ENCODE results near the gene KCNE3.
"Not testable (repeated sequence)": the region's sequence is repeated elsewhere in the genome, so short reads cannot be mapped to it uniquely, and the experiment has no call there.

The KCNE3 gene

DNA sequence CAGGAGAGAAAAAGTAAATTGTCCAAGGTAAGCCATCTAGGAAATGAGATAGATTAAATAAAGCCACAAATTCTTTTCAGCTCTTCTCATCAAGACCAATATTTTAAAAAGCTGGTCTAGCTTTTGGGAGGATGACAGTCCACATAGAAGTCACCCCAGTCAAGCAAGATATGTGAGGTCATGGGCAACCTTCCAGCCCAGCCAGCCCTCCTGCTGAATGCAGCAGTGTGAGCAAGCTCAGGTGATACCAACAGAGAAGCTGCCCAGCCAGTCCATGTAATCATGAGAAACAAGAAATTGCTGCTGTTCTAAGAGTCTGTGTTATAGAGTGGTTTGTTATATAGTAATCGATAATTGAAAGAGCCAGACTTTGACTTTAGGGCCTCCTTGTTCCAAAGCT, 28.7 kb downstream of the KCNE3 start:
- DNase-seq = no peak

- no peak for DNase-seq
Measured at GRCh38 chr11:74437441-74438042, 29.8 kb downstream of the KCNE3 start.

GRCh38 chr11:74434528-74434927, 32.8 kb downstream of the KCNE3 start:
- DNase-seq = no peak

DNA sequence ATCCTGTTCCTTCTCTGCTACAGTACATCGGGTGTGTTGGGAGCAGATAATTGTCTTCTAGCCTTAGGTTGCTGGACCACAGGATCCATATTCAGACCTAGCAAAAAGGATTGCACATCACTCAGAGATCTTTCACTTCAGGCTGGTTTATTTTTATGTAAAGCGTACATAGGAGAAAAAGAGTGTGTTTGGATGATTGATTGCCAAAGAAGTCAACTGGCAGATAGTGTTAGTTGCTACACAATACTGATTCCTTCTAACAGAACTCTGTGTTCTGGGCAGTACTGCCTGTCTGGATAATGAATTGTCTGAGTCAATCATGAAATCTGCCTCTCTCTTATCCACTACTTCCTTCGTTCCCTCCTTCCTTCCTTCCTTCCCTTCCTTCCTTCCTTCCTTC, 38.1 kb downstream of the KCNE3 start:
- DNase-seq = no peak

- DNase-seq = no peak
Measured at GRCh38 chr11:74427384-74427886, 39.9 kb downstream of the KCNE3 start.

DNA sequence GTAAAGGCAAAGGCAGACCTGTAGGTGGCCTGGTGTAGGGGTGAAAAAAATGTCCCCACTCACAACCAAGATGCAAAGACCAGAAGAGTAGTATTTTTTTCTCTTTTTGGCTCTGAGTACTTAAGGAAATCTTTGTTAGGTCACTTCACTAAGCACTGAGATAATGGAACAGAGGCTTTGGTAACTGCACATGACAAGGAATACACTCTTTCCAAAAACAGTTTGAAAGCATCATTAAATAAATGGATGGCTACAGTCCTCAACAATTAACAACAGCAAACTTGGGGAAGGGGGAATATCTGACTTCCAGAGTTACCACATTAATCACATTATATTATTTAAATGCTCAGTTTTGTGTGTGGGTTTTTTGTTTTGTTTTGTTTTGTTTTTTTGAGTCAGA, 42.2 kb downstream of the KCNE3 start:
- no peak for DNase-seq

GRCh38 chr11:74418509-74418895, 48.8 kb downstream of the KCNE3 start:
- DNase-seq = no peak

GRCh38 chr11:74417860-74418508, 49.4 kb downstream of the KCNE3 start:
- DNase-seq = no peak

DNA sequence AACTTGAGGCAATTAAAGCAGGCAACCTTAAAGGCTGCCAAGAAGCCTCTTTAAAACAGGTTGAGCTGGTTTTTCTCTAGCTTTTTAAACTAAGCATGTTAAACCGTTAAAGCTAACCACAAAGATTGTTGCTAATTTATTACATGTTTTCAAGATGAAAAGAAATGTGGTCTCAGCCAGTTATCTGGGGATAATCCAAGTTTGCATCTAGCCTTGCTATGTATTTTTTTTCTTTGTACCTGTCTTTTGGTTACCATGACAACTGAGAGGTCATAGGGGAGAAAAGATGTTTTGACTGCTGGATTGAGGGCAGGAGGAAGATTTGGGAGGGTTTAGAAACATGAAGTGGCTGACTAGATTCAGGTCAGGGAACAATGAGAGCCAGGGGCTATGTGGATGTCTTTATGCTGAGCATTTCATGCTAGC, 50.0 kb downstream of the KCNE3 start:
- no peak for DNase-seq

DNA sequence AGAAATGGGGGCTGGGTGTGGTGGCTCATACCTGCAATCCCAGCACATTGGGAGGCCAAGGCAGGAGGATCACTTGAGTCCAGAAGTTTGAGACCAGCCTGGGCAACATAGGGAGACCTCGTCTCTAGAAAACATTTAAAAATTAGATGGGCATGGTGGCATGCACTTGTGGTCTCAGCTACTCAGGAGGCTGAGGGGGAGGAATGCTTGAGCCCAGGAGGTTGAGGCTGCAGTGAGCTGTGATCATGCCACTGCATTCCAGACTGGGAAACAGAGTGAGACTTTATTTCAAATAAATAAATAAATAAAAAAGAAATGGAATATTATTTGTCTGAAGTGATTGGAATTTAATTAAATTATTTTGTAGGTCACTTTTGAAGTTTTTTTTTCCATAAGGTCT, 50.4 kb downstream of the KCNE3 start:
- not testable (repeated sequence) for DNase-seq

DNA sequence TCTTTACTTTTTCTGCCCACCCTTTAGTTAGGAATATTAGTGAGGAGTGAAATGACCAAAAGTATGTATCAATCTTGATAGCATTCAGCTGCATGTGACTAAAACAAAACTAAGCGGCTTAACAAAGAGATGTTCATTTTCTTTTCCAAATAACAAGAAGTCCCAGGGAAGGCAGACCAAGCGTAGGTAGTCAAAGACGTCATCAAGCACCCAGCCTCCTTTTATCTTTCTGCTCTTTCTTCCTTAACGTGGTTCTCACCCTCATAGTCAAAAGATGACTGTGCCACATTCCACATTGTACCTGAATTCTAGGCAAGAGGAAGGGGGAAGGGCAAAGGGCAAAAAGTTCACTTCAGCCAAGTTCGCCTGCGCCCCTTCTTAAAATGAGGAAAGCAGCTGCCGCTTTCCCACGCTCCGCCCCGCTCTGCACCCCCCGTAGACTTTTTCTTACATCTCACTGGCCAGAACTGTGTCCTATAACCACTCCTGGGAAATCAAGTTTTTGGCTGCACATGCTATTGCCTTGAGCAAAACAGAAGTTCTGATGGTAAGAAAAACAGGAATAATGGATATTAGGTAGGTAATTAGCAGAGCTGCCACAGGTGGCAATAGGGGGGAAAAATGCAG, 54.5 kb downstream of the KCNE3 start:
- no peak for DNase-seq

- DNase-seq = no peak
Measured at GRCh38 chr11:74412321-74412720, 55.0 kb downstream of the KCNE3 start.

DNA sequence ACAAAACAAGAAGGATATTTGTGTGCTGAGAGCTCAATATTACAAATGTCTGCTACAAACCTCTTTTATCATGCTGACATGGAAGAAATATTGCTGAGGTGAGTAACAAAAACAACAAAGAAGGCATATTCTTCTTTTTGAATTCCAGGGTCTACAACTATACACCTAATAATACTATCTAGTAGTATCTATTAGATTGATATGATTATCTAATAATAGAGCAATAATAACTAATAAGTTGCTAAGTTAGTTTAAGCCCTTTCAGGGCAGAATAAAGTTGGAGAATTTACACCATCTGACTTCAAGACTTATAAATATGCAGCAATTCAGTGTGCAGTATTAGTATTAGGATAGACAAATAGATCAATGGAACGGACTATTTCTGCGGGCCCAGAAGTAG, 57.7 kb downstream of the KCNE3 start:
- no peak for DNase-seq

All from left hindlimb (tissue), 1 donor.